SK-N-DZ (cell line): ENCODE measurements around the gene TAS2R42.

Experiments
- DNase-seq: peaks from one replicate; pipeline ENCODE4 v3.0.0-alpha.2; 2015; ENCODE audit warnings: low spot score

Gene TAS2R42

DNA sequence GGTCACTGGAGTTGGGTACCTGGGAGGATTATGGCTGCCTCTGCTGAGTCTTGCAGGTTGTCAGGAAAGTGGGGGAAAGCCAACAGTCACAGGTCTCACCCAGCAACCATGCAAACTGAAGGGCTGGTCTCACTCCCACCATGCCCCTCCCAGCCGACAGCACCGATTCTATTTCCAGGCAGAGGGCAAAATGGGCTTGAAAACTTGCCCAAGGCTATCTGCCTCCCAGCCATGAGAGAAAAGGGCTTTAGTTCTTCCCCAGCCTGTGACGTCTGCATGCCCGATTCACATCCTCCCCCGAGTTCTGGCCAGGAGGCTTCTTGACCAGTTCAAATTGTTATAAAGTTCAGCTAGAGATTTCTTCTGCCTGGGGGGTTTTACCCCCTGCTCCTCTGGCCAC, 42.4 kb downstream of the TAS2R42 start:
- no peak for DNase-seq

DNA sequence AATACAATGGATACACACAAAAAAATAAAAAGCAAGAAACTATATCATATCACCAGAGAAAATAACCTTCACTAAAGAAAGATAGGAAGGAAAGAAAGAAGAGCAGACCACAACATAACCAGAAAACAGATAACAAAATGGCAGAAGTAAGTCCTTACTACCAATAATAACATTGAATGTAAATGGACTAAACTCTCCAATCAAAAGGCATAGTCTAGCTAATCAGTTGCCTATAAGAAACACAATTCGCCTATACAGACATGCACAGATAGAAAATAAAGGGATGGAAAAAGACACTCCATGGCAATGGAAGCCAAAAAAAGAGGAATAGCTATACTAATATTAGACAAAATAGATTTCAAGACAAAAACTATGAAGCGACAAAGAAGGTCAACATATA, 43.4 kb downstream of the TAS2R42 start:
- DNase-seq, result no peak

DNA sequence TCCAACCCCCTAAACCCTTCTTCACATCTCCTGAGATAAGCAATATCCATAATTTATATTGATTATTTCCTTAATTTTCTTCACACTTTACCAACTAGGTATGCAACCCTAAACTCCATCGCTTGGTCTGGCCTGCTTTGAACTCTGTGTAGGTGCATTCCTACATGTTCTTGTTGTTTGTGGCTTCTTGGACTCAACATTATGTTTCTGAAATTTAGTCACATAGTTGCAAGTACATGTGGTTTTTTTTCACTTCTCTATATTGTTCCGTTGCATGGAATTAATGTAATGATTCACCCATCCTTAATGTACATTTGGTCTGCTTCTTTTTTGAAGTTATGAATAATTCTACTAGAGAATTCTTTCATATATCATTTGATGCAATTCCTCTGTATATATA, 50.7 kb downstream of the TAS2R42 start:
- no peak for DNase-seq
